GM18519 (cell line): ENCODE data around the gene PTCD3.

Experiments used
- ATAC-seq: cut with Tn5 transposase; IDR thresholded peaks from one replicate; pipeline ENCODE4 v1.9.1; 2021; ENCODE audit warnings: mild to moderate bottlenecking, moderate library complexity; ENCODE audit not compliant: unreplicated experiment, low FRiP score

PTCD3 gene

GRCh38 chr2:86079981-86080911, 25.8 kb upstream of the PTCD3 start:
- peak; percentile 45 for ATAC-seq

GRCh38 chr2:86081724-86082123, 24.3 kb upstream of the PTCD3 start:
- no peak for ATAC-seq

GRCh38 chr2:86082756-86083155, 23.3 kb upstream of the PTCD3 start:
- ATAC-seq: no peak

GRCh38 chr2:86087936-86088850, 17.8 kb upstream of the PTCD3 start:
- ATAC-seq: no peak

GRCh38 chr2:86094229-86094628, 11.8 kb upstream of the PTCD3 start:
- ATAC-seq: no peak

GRCh38 chr2:86097114-86097896, 8.7 kb upstream of the PTCD3 start:
- ATAC-seq: no peak

- ATAC-seq: no peak
Observed at GRCh38 chr2:86097913-86098312, 8.1 kb upstream of the PTCD3 start.

GRCh38 chr2:86102157-86102556, 3.9 kb upstream of the PTCD3 start:
- no peak for ATAC-seq

- ATAC-seq: peak; percentile 48
Observed at GRCh38 chr2:86105252-86105968, 625 bp upstream of the PTCD3 start, which contains the start of gene POLR1A. TSS of gene POLR1A (minus strand) at chr2:86105886. CDS start at chr2:86105776, 110 bp downstream.

- no peak for ATAC-seq
Observed at GRCh38 chr2:86107031-86107430, 996 bp downstream of the PTCD3 start.

GRCh38 chr2:86118130-86118529, 12.1 kb downstream of the PTCD3 start:
- ATAC-seq: no peak

- no peak for ATAC-seq
Observed at GRCh38 chr2:86123328-86123925, 17.4 kb downstream of the PTCD3 start.

GRCh38 chr2:86124683-86125082, 18.6 kb downstream of the PTCD3 start:
- no peak for ATAC-seq

- ATAC-seq: no peak
Observed at GRCh38 chr2:86134709-86135108, 28.7 kb downstream of the PTCD3 start.

- ATAC-seq: no peak
Observed at GRCh38 chr2:86135653-86136052, 29.6 kb downstream of the PTCD3 start.

- no peak for ATAC-seq
Observed at GRCh38 chr2:86136141-86136540, 30.1 kb downstream of the PTCD3 start.

- ATAC-seq: no peak
Observed at GRCh38 chr2:86138736-86139625, 32.9 kb downstream of the PTCD3 start.

GRCh38 chr2:86139981-86140380, 33.9 kb downstream of the PTCD3 start:
- ATAC-seq: no peak
